ENCODE data around the gene ATPAF1. TPM values are rescaled to one million over a fixed set of nuclear protein-coding genes. Genes with fewer than 3 reads are reported as not detected.
"Not testable (repeated sequence)": the region's sequence is repeated elsewhere in the genome, so short reads cannot be mapped to it uniquely, and the experiment has no call there.

ATPAF1 gene
- polyA plus RNA-seq, 2 of the 4 experiments (the other 2 are of a cell fraction): 28.9 to 63.7 TPM

GRCh38 chr1:46657775-46658174 lies 10.4 kb downstream of the ATPAF1 start (continued):
- TF ChIP-seq CTCF (IDR thresholded peaks at IDR 0.05): no peak
- TF ChIP-seq HOXB13 (CRISPR knock-in tag; IDR thresholded peaks at IDR 0.05; ENCODE audit: low read depth): no peak

GRCh38 chr1:46656643-46657042 lies 11.5 kb downstream of the ATPAF1 start:
- FAIRE-seq: no peak
- ChIA-PET POLR2A (no interaction called here), CTCF (no interaction called here)
- no peak for TF ChIP-seq MYC (IDR thresholded peaks at IDR 0.05; ENCODE audit: borderline replicate concordance, low read length)
- no peak for TF ChIP-seq E2F6 (IDR thresholded peaks at IDR 0.05; ENCODE audit: borderline replicate concordance, low read depth)
- no peak for TF ChIP-seq HEYL (CRISPR knock-in tag; IDR thresholded peaks at IDR 0.05)
- no peak for TF ChIP-seq BCL3 (IDR thresholded peaks at IDR 0.05)
- no peak overlapping the region for H3K27ac ChIP-seq
- ATAC-seq: no peak
- DNase-seq (ENCODE audit: low read depth in 1 of 2, low spot score in 1 of 2): no peak
- no peak overlapping the region for H3K4me2 ChIP-seq
- peaks cover 15% of the 10 kb centered on the region; the same call in 2 of the 3 replicates for H3K4me1 ChIP-seq
- H3K4me3 ChIP-seq: no peak overlapping the region
- WGBS (ENCODE audit: missing lambda C conversion rate): 97% methylated on average over 2 of the region's 2 CpGs
- no peaks in the 10 kb centered on the region for H3K9me3 ChIP-seq

DNA sequence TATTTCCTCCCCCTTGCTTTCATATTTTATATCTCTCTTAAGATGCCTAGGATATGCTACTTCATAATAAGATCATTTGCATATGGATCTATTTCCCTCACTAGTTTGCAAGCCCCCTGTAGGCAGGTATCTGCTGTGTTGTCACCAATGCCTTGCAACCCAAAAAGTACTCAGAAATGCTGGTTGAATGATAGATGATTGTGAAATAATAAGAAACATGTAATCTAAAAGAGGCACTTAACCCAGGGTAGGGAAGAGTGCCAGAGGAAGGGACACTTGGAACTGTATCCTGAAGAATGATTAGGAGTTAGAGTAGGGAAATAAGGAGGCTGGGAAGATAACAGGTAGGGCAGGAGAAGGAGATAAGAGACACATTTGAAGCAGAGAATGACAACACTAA lies 12.3 kb downstream of the ATPAF1 start:
- CTCF ChIA-PET: interaction anchor here (0.7 kb wide), 1 partner anchor 128 kb away, joined by 3 read pairs; no protein-coding TSS in a partner anchor
- no peak for TF ChIP-seq ZNF302 (CRISPR knock-in tag; IDR thresholded peaks at IDR 0.05)
- TF ChIP-seq KDM1A (IDR thresholded peaks at IDR 0.05; ENCODE audit: low read depth): no peak
- no peak for TF ChIP-seq FOSB (CRISPR knock-in tag; IDR thresholded peaks at IDR 0.05)
- no peak for TF ChIP-seq POLR2AphosphoS2 (conservative IDR thresholded peaks at IDR 0.05; ENCODE audit: low read length)
- no peak for TF ChIP-seq HEYL (CRISPR knock-in tag; IDR thresholded peaks at IDR 0.05)
- TF ChIP-seq NR3C1 (IDR thresholded peaks at IDR 0.05): no peak
- no peak for TF ChIP-seq SREBF2 (IDR thresholded peaks at IDR 0.05)
- Histone ChIP-seq H3K4me3 (no peak overlapping the region), H3K27ac (no peak overlapping the region), H3K9me3 (no peaks in the 10 kb centered on the region), H3K4me2 (no peak overlapping the region), H3K4me1 (peaks cover 15% of the 10 kb centered on the region; the same call in 2 of the 3 replicates)
- FAIRE-seq (no peak), ATAC-seq (no peak), DNase-seq (ENCODE audit: low read depth in 1 of 2, low spot score in 1 of 2) (no peak)
- POLR2A ChIA-PET: no interaction called here

- FAIRE-seq; H3K27ac ChIP-seq; H3K4me3 ChIP-seq; ATAC-seq; POLR2A ChIA-PET; H3K4me2 ChIP-seq; H3K9me3 ChIP-seq; CTCF ChIA-PET; DNase-seq (ENCODE audit: low read depth in 1 of 2, low spot score in 1 of 2): not testable (repeated sequence)
- WGBS (ENCODE audit: missing lambda C conversion rate): 93% methylated on average over 2 of the region's 2 CpGs
- peaks cover 15% of the 10 kb centered on the region; the same call in 2 of the 3 replicates for H3K4me1 ChIP-seq
Measured at GRCh38 chr1:46654698-46655097, 13.5 kb downstream of the ATPAF1 start.

- 95% methylated on average over 1 of the region's 1 CpG for WGBS (ENCODE audit: missing lambda C conversion rate)
- no peak for TF ChIP-seq ZC3H11A (IDR thresholded peaks at IDR 0.05)
- no peak for TF ChIP-seq POLR2A (IDR thresholded peaks at IDR 0.05; ENCODE audit: low read length)
- no peak for TF ChIP-seq ESRRA (IDR thresholded peaks at IDR 0.05; ENCODE audit: borderline replicate concordance, low read length)
- TF ChIP-seq RCOR1 (IDR thresholded peaks at IDR 0.05; ENCODE audit: low read depth, low read length): no peak
- no peak for TF ChIP-seq JUN (IDR thresholded peaks at IDR 0.05)
- no peak for TF ChIP-seq HEYL (CRISPR knock-in tag; IDR thresholded peaks at IDR 0.05)
- no peak for TF ChIP-seq RARB (CRISPR knock-in tag; IDR thresholded peaks at IDR 0.05)
- TF ChIP-seq ZNF302 (CRISPR knock-in tag; IDR thresholded peaks at IDR 0.05): no peak
- no peak for TF ChIP-seq CHD4 (IDR thresholded peaks at IDR 0.05; ENCODE audit: borderline replicate concordance)
- TF ChIP-seq RFX5 (IDR thresholded peaks at IDR 0.05): no peak
- no peak for TF ChIP-seq E2F6 (IDR thresholded peaks at IDR 0.05; ENCODE audit: borderline replicate concordance, low read depth)
- TF ChIP-seq EP300 (IDR thresholded peaks at IDR 0.05): no peak
- TF ChIP-seq MYC (IDR thresholded peaks at IDR 0.05; ENCODE audit: borderline replicate concordance, low read length): no peak
- no peak for TF ChIP-seq FOXS1 (CRISPR knock-in tag; IDR thresholded peaks at IDR 0.05)
- no peak for TF ChIP-seq NPAS2 (CRISPR knock-in tag; IDR thresholded peaks at IDR 0.05; ENCODE audit: borderline replicate concordance)
- TF ChIP-seq JUNB (IDR thresholded peaks at IDR 0.05): no peak
- no peak for TF ChIP-seq HES2 (IDR thresholded peaks at IDR 0.05)
- no peak for TF ChIP-seq NFE2L2 (conservative IDR thresholded peaks at IDR 0.05; ENCODE audit: low read length)
- TF ChIP-seq EHF (CRISPR knock-in tag; IDR thresholded peaks at IDR 0.05): no peak
Measured at GRCh38 chr1:46654012-46654411, 14.2 kb downstream of the ATPAF1 start.

More at GRCh38 chr1:46654012-46654411, 14.2 kb downstream of the ATPAF1 start:
- Histone ChIP-seq H3K4me2 (no peak overlapping the region), H3K9me3 (peaks cover 9% of the 10 kb centered on the region), H3K27ac (no peak overlapping the region), H3K4me1 (peaks cover 15% of the 10 kb centered on the region; the same call in 2 of the 3 replicates), H3K4me3 (no peak overlapping the region)
- FAIRE-seq: no peak
- no peak for ATAC-seq
- no peak for DNase-seq (ENCODE audit: low read depth in 1 of 2, low spot score in 1 of 2)
- CTCF ChIA-PET: no interaction called here
- POLR2A ChIA-PET: no interaction called here
